ENCODE data around the gene TECPR2. TPM values are rescaled to one million over a fixed set of nuclear protein-coding genes. Genes with fewer than 3 reads are reported as not detected.

TECPR2 gene
- total RNA-seq, 1 experiment from 2014 or later: 21.3 TPM

DNA sequence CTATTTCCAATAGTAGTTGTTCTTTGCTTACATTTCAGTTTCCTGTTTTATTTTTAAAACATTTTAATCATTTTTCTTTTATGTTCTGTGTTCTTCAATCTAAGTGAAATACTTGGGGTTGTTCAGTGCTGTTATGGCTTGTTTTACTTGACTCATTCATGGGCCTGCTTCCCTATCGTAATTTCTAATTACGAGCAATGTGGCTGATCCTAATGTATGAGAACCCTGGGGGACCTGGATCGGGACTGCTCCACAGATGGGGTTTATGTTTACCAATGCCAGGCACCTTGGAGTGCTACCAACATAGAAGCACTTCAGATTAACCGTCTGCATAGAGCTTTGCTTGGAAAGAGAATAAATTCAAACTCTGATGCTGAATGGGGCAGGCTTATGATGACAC is 29.8 kb downstream of the TECPR2 start:
- H3K36me3 Mint-ChIP-seq: peaks cover 4% of the 10 kb centered on the region
- peak overlapping the region; percentile 46; the same call in 1 of the 2 replicates for H3K27ac Mint-ChIP-seq
- CTCF ChIA-PET: interaction anchor here (0.8 to 1.2 kb wide), 2 partner anchors 45 to 296 kb away, joined by 3 to 4 read pairs; no protein-coding TSS in a partner anchor
- no peaks in the 10 kb centered on the region for H3K9me3 Mint-ChIP-seq
- peaks cover 39% of the 10 kb centered on the region for H3K4me1 Mint-ChIP-seq
- no peak for ATAC-seq
- no peak for DNase-seq (ENCODE audit: low spot score)
- no peaks in the 10 kb centered on the region for H3K27me3 Mint-ChIP-seq (ENCODE audit: low read depth)
- POLR2A ChIA-PET: no interaction called here
- no peak for TF ChIP-seq TP53 (CRISPR knock-in tag; IDR thresholded peaks at IDR 0.05)
- TF ChIP-seq CBFB (CRISPR knock-in tag; IDR thresholded peaks at IDR 0.05; ENCODE audit: low read depth): no peak
- TF ChIP-seq, protein P1, sequence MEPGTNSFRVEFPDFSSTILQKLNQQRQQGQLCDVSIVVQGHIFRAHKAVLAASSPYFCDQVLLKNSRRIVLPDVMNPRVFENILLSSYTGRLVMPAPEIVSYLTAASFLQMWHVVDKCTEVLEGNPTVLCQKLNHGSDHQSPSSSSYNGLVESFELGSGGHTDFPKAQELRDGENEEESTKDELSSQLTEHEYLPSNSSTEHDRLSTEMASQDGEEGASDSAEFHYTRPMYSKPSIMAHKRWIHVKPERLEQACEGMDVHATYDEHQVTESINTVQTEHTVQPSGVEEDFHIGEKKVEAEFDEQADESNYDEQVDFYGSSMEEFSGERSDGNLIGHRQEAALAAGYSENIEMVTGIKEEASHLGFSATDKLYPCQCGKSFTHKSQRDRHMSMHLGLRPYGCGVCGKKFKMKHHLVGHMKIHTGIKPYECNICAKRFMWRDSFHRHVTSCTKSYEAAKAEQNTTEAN (CRISPR knock-in tag; IDR thresholded peaks at IDR 0.05): no peak
- TF ChIP-seq NFYB (CRISPR knock-in tag; conservative IDR thresholded peaks at IDR 0.05; ENCODE audit: low read depth): no peak
- TF ChIP-seq, protein P2, sequence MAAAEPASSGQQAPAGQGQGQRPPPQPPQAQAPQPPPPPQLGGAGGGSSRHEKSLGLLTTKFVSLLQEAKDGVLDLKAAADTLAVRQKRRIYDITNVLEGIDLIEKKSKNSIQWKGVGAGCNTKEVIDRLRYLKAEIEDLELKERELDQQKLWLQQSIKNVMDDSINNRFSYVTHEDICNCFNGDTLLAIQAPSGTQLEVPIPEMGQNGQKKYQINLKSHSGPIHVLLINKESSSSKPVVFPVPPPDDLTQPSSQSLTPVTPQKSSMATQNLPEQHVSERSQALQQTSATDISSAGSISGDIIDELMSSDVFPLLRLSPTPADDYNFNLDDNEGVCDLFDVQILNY (CRISPR knock-in tag; IDR thresholded peaks at IDR 0.05): no peak
- TF ChIP-seq TEAD4 (CRISPR knock-in tag; IDR thresholded peaks at IDR 0.05): no peak
- no peak for TF ChIP-seq FOXP1 (CRISPR knock-in tag; IDR thresholded peaks at IDR 0.05; ENCODE audit: borderline replicate concordance)
- TF ChIP-seq NR2C2 (CRISPR knock-in tag; IDR thresholded peaks at IDR 0.05): no peak
- no peak for TF ChIP-seq IRF2 (CRISPR knock-in tag; IDR thresholded peaks at IDR 0.05; ENCODE audit: borderline replicate concordance, low read depth)
- no peak for TF ChIP-seq SMAD4 (CRISPR knock-in tag; IDR thresholded peaks at IDR 0.05)
- TF ChIP-seq, protein P3, sequence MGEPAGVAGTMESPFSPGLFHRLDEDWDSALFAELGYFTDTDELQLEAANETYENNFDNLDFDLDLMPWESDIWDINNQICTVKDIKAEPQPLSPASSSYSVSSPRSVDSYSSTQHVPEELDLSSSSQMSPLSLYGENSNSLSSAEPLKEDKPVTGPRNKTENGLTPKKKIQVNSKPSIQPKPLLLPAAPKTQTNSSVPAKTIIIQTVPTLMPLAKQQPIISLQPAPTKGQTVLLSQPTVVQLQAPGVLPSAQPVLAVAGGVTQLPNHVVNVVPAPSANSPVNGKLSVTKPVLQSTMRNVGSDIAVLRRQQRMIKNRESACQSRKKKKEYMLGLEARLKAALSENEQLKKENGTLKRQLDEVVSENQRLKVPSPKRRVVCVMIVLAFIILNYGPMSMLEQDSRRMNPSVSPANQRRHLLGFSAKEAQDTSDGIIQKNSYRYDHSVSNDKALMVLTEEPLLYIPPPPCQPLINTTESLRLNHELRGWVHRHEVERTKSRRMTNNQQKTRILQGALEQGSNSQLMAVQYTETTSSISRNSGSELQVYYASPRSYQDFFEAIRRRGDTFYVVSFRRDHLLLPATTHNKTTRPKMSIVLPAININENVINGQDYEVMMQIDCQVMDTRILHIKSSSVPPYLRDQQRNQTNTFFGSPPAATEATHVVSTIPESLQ (CRISPR knock-in tag; IDR thresholded peaks at IDR 0.05): no peak
- TF ChIP-seq ZNF416 (CRISPR knock-in tag; IDR thresholded peaks at IDR 0.05): no peak
- TF ChIP-seq ZNF219 (CRISPR knock-in tag; IDR thresholded peaks at IDR 0.05; ENCODE audit: borderline replicate concordance): no peak
- TF ChIP-seq, protein P4, sequence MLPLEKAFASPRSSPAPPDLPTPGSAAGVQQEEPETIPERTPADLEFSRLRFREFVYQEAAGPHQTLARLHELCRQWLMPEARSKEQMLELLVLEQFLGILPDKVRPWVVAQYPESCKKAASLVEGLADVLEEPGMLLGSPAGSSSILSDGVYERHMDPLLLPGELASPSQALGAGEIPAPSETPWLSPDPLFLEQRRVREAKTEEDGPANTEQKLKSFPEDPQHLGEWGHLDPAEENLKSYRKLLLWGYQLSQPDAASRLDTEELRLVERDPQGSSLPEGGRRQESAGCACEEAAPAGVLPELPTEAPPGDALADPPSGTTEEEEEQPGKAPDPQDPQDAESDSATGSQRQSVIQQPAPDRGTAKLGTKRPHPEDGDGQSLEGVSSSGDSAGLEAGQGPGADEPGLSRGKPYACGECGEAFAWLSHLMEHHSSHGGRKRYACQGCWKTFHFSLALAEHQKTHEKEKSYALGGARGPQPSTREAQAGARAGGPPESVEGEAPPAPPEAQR (CRISPR knock-in tag; IDR thresholded peaks at IDR 0.05): no peak
- TF ChIP-seq, protein P5, sequence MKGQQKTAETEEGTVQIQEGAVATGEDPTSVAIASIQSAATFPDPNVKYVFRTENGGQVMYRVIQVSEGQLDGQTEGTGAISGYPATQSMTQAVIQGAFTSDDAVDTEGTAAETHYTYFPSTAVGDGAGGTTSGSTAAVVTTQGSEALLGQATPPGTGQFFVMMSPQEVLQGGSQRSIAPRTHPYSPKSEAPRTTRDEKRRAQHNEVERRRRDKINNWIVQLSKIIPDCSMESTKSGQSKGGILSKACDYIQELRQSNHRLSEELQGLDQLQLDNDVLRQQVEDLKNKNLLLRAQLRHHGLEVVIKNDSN (CRISPR knock-in tag; IDR thresholded peaks at IDR 0.05): no peak
- no peak for TF ChIP-seq OVOL2 (CRISPR knock-in tag; IDR thresholded peaks at IDR 0.05; ENCODE audit: borderline replicate concordance)
- H3K4me3 Mint-ChIP-seq: no peak overlapping the region

DNA sequence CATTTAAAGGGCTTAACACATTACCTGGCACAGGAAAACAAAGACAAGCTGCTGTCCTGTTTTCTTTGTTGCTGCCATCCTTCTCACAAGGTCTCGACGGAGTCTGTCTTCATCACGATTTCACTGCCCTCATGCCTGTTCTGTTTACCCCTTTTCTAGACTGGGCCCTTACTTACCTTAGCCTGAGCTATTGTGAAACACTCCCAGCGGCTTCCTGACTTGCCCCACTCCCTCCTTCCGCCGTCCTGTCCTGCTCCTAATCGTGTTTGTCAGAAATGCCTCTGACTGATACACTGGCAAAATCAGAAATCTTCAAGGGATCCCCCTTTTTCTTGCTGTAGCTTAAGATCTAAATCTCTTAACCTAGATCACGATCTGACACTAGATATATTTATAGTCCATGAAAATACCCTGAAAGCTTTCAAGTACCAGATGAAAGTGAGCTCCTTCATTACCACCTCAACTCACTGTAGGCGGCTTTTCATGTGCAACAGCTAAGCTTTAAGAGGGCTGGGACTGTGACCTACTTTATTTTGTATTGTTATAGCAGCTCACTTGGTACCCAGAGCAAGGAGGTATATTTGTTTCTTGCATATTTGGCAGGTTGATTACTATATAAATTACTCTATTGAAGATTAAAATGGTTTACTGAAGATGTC is 32.1 kb downstream of the TECPR2 start:
- H3K4me1 Mint-ChIP-seq: peaks cover 36% of the 10 kb centered on the region
- H3K4me3 Mint-ChIP-seq: peak overlapping the region; percentile 8; the same call in 1 of the 2 replicates
- H3K27ac Mint-ChIP-seq: peak overlapping the region; percentile 1
- no peaks in the 10 kb centered on the region for H3K27me3 Mint-ChIP-seq (ENCODE audit: low read depth)
- DNase-seq (ENCODE audit: low spot score): no peak
- peaks cover 13% of the 10 kb centered on the region for H3K9me3 Mint-ChIP-seq
- H3K36me3 Mint-ChIP-seq: peaks cover 19% of the 10 kb centered on the region
- ChIA-PET CTCF (interaction anchor here (0.6 to 1.7 kb wide), 3 partner anchors 12 to 223 kb away, joined by 5 to 9 read pairs (median 5); no protein-coding TSS in a partner anchor), POLR2A (no interaction called here)
- peak; percentile 91 for ATAC-seq
- TF ChIP-seq, protein P4 (CRISPR knock-in tag; IDR thresholded peaks at IDR 0.05): no peak
- no peak for TF ChIP-seq GABPB1 (CRISPR knock-in tag; IDR thresholded peaks at IDR 0.05)
- TF ChIP-seq ZBTB21 (CRISPR knock-in tag; IDR thresholded peaks at IDR 0.05; ENCODE audit: borderline replicate concordance): no peak
- TF ChIP-seq JUN (CRISPR knock-in tag; IDR thresholded peaks at IDR 0.05): no peak
- no peak for TF ChIP-seq CREB1 (CRISPR knock-in tag; IDR thresholded peaks at IDR 0.05)
- TF ChIP-seq, protein P6, sequence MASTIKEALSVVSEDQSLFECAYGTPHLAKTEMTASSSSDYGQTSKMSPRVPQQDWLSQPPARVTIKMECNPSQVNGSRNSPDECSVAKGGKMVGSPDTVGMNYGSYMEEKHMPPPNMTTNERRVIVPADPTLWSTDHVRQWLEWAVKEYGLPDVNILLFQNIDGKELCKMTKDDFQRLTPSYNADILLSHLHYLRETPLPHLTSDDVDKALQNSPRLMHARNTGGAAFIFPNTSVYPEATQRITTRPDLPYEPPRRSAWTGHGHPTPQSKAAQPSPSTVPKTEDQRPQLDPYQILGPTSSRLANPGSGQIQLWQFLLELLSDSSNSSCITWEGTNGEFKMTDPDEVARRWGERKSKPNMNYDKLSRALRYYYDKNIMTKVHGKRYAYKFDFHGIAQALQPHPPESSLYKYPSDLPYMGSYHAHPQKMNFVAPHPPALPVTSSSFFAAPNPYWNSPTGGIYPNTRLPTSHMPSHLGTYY (CRISPR knock-in tag; IDR thresholded peaks at IDR 0.05): no peak
- no peak for TF ChIP-seq FOXP1 (CRISPR knock-in tag; IDR thresholded peaks at IDR 0.05; ENCODE audit: borderline replicate concordance)
- TF ChIP-seq, protein P7, sequence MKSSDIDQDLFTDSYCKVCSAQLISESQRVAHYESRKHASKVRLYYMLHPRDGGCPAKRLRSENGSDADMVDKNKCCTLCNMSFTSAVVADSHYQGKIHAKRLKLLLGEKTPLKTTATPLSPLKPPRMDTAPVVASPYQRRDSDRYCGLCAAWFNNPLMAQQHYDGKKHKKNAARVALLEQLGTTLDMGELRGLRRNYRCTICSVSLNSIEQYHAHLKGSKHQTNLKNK (CRISPR knock-in tag; IDR thresholded peaks at IDR 0.05): no peak
- no peak for TF ChIP-seq NR3C1 (CRISPR knock-in tag; conservative IDR thresholded peaks at IDR 0.05; ENCODE audit: low read depth)
- TF ChIP-seq, protein P2 (CRISPR knock-in tag; IDR thresholded peaks at IDR 0.05): no peak
- TF ChIP-seq TEAD4 (CRISPR knock-in tag; IDR thresholded peaks at IDR 0.05): no peak
- no peak for TF ChIP-seq ZNF219 (CRISPR knock-in tag; IDR thresholded peaks at IDR 0.05; ENCODE audit: borderline replicate concordance)
